Measurements from ENCODE around the gene IQSEC1. TPM values are rescaled to one million over a fixed set of nuclear protein-coding genes. Genes with fewer than 3 reads are reported as not detected.

IQSEC1 gene
- total RNA-seq, 1 experiment from 2014 or later, result 13.3 TPM

DNA sequence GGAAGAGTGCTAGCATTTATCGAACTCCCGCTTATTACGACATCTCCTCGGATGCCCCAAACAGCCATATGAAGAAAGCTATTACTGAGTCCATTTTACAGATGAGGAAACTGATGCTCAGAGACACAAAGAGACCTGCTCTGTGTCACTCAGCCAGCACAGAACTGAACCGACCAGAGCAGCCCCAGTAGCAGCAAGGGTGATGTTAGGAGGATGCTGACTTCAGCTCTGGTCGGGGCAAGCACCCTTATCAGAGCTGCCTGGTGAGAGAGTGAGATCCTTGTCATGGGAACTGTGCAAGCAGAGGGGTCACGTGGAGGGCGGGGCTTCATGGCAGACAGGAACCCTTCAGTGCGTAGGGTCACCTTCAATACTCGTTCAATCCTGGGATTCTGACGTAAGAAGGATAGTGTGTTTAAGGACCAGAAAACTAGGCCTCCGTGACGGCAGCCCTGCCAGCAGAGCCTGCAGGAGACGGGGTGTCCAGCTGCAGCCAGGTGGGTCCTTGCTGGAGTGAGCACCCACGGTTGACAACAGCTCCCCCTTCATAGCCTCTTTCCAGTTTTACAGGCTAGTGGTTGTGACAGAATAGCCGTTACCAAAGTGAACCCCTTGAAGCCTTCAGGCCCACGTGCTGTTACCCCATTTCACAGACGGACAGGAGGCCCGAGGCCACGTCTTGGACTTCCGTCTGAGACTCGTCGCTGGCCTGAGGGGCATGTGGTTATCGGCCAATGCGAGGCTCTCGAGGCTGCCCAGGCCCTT lies 12.0 kb upstream of the IQSEC1 start:
- Mint-ChIP-seq H3K4me1 (ENCODE audit: low read depth, unreplicated experiment) (no peaks in the 10 kb centered on the region), H3K36me3 (ENCODE audit: insufficient read depth, unreplicated experiment) (no peaks in the 10 kb centered on the region), H3K27ac (ENCODE audit: unreplicated experiment) (no peak overlapping the region), H3K9me3 (ENCODE audit: low read depth, unreplicated experiment) (no peaks in the 10 kb centered on the region), H3K27me3 (ENCODE audit: unreplicated experiment) (peaks cover 51% of the 10 kb centered on the region), H3K4me3 (ENCODE audit: low read depth, unreplicated experiment) (no peak overlapping the region)
- intact Hi-C loops (cut with micrococcal nuclease; ENCODE audit: unreplicated experiment), result no loop called here
- CTCF ChIA-PET, result no interaction called here
- DNase-seq, result no peak
- no TSS peak for BruUV-seq (replicated peaks)
- no peak for TF ChIP-seq CTCF (IDR thresholded peaks at IDR 0.05; ENCODE audit: unreplicated experiment)

- no peaks in the 10 kb centered on the region for H3K36me3 Mint-ChIP-seq (ENCODE audit: insufficient read depth, unreplicated experiment)
- no peak for TF ChIP-seq CTCF (IDR thresholded peaks at IDR 0.05; ENCODE audit: unreplicated experiment)
- no peaks in the 10 kb centered on the region for H3K9me3 Mint-ChIP-seq (ENCODE audit: low read depth, unreplicated experiment)
- no peak for DNase-seq
- BruUV-seq (replicated peaks), result no TSS peak
- H3K27ac Mint-ChIP-seq (ENCODE audit: unreplicated experiment), result no peak overlapping the region
- CTCF ChIA-PET, result no interaction called here
- H3K4me1 Mint-ChIP-seq (ENCODE audit: low read depth, unreplicated experiment), result no peaks in the 10 kb centered on the region
- no peak overlapping the region for H3K4me3 Mint-ChIP-seq (ENCODE audit: low read depth, unreplicated experiment)
- H3K27me3 Mint-ChIP-seq (ENCODE audit: unreplicated experiment), result peaks cover 64% of the 10 kb centered on the region
- intact Hi-C loops (cut with micrococcal nuclease; ENCODE audit: unreplicated experiment), result no loop called here
These were observed 10.7 kb upstream of the IQSEC1 start for GRCh38 chr3:13083898-13084297.

- H3K4me1 Mint-ChIP-seq (ENCODE audit: low read depth, unreplicated experiment), result no peaks in the 10 kb centered on the region
These were observed 10.0 kb upstream of the IQSEC1 start for GRCh38 chr3:13083254-13083653.

GRCh38 chr3:13082677-13083076 lies 9.4 kb upstream of the IQSEC1 start:
- no peaks in the 10 kb centered on the region for H3K9me3 Mint-ChIP-seq (ENCODE audit: low read depth, unreplicated experiment)
- intact Hi-C loops (cut with micrococcal nuclease; ENCODE audit: unreplicated experiment), result no loop called here
- H3K27me3 Mint-ChIP-seq (ENCODE audit: unreplicated experiment), result peaks cover 76% of the 10 kb centered on the region
- no peak overlapping the region for H3K27ac Mint-ChIP-seq (ENCODE audit: unreplicated experiment)
- H3K4me3 Mint-ChIP-seq (ENCODE audit: low read depth, unreplicated experiment), result no peak overlapping the region
- BruUV-seq (replicated peaks), result no TSS peak
- H3K4me1 Mint-ChIP-seq (ENCODE audit: low read depth, unreplicated experiment), result no peaks in the 10 kb centered on the region
- TF ChIP-seq CTCF (IDR thresholded peaks at IDR 0.05; ENCODE audit: unreplicated experiment), result no peak
- CTCF ChIA-PET, result no interaction called here
- H3K36me3 Mint-ChIP-seq (ENCODE audit: insufficient read depth, unreplicated experiment), result no peaks in the 10 kb centered on the region
- DNase-seq, result no peak

More at GRCh38 chr3:13083254-13083653, 10.0 kb upstream of the IQSEC1 start:
- no peaks in the 10 kb centered on the region for H3K9me3 Mint-ChIP-seq (ENCODE audit: low read depth, unreplicated experiment)
- no peak overlapping the region for H3K27ac Mint-ChIP-seq (ENCODE audit: unreplicated experiment)
- no peak for DNase-seq
- H3K27me3 Mint-ChIP-seq (ENCODE audit: unreplicated experiment), result peaks cover 71% of the 10 kb centered on the region
- no peaks in the 10 kb centered on the region for H3K36me3 Mint-ChIP-seq (ENCODE audit: insufficient read depth, unreplicated experiment)
- CTCF ChIA-PET, result no interaction called here
- BruUV-seq (replicated peaks), result no TSS peak
- no peak overlapping the region for H3K4me3 Mint-ChIP-seq (ENCODE audit: low read depth, unreplicated experiment)
- intact Hi-C loops (cut with micrococcal nuclease; ENCODE audit: unreplicated experiment), result no loop called here
- no peak for TF ChIP-seq CTCF (IDR thresholded peaks at IDR 0.05; ENCODE audit: unreplicated experiment)
